Activated CD8-positive, alpha-beta memory T cell treated with anti-CD3 and anti-CD28 coated beads, Interleukin-2, amount 50 U/mL, for 24 hours (primary cell): ENCODE data around the gene NEU1.

Source experiments
- DNase-seq: peaks from one replicate; pipeline ENCODE4 v3.0.0-alpha.2; 2020; ENCODE audit errors: extremely low read depth

Gene NEU1

GRCh38 chr6:31896493-31896855, 33.9 kb upstream of the NEU1 start:
- no peak for DNase-seq

DNA sequence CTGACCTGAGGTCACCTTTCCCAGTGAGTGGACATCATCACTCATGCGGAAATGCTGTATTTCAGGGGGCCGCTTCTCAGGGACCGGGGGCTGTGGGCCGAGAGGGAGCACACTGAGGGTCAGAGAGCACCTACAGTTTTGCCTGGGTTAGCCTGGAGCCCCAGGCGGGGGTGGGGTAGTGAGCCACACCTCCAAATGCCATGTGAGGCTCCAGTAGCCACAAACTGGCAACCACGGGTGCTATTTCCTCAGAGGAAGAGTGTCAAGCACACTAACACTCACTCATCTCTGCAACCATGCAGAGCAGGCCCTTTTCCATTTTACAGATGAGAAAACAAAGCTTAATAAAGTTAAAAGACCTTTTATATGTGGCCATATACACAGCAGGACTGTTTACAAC, 30.2 kb upstream of the NEU1 start:
- no peak for DNase-seq

- no peak for DNase-seq
Measured at GRCh38 chr6:31889331-31889972, 26.8 kb upstream of the NEU1 start.

GRCh38 chr6:31888276-31889258, 25.9 kb upstream of the NEU1 start:
- DNase-seq: no peak

DNA sequence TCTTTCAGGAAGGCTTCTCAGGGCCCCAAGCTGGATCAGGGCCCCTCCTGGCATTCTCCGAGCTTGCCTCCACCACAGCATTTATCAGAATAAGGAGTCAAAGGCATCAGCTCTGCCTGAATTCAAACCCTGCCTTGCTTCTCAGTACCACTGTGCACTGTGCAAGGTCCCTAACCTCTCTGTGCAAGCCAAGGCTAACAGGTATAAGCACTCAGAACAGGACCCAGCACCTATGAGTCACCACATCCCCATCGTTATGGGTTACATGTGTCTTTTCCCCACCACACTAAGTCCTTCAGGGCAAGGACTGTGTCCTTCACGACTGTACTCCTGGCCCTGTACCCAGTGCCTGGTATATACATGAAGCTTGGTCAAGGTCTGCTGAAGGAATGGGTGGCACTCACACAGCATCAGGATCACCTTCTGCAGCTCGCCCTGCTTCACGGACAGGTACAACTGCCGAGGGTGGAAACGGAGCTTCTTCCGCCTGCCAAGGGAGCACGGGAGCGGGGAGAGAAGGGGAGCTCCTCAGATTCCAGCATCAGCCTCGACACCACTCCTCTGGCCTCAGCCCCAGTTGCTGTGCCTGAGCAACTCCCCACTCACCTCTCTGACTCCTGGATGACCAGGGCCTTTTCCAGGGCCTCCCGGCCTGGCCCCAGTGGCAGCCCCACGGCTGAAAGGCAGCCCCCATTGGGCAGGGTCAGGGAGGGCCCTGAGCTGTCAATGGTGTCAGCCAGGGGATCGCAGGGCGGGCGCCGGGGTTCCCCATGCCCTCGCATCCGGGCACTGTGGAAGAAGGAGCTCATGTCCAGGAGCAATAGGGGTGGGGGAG, 24.8 kb upstream of the NEU1 start:
- DNase-seq: no peak

GRCh38 chr6:31886541-31886991, 23.9 kb upstream of the NEU1 start:
- no peak for DNase-seq

GRCh38 chr6:31884528-31885035, 22.0 kb upstream of the NEU1 start:
- no peak for DNase-seq

DNA sequence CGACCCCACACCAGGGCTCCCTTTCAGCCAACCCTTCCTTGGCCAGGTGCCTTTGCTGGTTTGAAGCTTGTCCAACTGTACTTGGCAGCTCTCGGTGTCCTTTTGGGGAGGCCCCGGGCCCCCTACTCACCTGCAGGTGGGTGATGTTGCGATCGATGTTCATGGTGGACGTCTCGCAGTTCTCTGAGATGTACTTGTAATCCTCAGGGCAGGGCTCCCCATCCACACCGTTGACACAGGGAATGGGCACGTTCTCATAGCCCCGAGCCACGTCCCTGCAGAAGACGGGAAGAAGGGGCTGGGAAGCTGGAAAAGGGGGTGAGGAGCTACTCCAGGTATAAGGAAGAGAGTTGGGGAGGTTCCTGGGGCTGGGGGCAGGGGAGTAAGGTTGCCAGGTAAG, 21.1 kb upstream of the NEU1 start:
- DNase-seq: no peak

DNA sequence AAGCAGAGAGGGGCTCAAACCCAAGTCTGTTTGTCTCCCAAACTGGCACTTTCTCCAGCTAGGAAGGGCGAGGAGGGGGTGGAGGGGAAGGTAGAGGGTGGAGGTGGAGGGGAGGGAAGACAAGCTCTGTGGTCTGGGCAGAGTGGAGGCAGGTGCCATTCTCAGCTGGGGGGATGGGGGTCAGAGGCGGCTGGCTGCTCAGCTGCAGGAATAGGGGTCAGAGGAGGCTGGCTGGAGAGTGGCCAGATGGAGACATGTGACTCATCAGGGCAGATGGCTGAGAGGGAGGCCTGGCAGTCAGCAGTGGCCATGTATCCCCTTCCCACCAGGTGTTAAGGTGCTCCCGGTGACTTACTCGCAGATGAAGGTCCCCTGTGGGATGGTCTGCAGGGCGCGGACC, 19.7 kb upstream of the NEU1 start:
- DNase-seq: no peak

DNA sequence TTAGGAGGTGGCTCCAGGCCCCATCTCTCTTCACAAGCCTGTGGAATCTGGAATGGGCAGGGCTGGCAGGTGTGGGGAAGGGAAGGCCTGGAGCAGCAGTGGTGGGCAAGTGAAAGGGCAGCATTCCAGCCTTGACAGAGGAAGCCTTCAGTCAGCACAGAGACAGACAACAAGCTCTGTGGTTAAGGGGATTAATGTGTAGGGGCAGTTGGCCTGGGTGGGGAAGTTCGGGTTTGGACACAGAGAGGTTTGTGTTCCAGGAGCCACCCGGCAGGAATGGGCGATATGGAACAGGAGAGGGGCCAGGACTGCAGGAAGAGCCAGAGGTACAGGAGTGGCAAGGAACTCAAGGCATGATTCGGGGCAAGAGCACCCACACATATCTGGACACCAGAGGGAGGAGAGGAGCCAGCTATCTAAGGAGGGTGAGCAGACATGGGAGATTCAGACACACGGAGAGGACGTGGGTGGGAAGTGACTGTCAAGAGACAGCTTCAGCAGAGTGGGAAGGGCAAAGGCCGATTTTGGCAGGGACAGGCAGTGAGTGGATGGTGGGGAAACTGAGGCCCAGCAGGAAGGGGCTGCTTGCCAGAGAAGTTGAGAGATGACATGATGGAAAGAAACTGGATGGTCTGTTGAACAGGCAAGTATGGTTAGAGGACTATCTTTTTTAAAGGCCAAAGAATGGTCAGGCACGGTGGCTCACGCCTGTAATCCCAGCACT, 18.7 kb upstream of the NEU1 start:
- no peak for DNase-seq

- DNase-seq: no peak
Measured at GRCh38 chr6:31880616-31881015, 18.0 kb upstream of the NEU1 start.

GRCh38 chr6:31879901-31880300, 17.3 kb upstream of the NEU1 start:
- no peak for DNase-seq

DNA sequence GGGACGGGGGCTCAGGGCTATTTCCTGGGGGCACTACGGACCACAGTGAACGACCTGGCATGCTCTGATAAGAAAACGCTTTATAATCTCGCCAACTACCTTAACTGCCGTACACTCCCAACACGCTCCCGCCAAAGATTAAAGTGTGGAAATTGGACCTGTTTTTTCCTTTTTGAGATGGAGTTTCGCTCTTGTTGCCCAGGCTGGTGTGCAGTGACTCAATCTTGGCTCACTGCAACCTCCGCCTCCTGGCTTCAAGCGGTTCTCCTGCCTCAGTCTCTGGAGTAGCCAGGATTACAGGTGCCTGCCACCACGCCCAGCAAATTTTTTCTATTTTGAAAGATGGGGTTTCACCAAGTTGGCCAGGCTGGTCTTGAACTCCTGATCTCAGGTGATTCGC, 16.5 kb upstream of the NEU1 start:
- no peak for DNase-seq

- no peak for DNase-seq
Measured at GRCh38 chr6:31878726-31879125, 16.1 kb upstream of the NEU1 start, which contains the start of gene SLC44A4. Gene SLC44A4 (minus strand): TSS chr6:31878997. CDS start chr6:31878980, 17 bp downstream.

DNA sequence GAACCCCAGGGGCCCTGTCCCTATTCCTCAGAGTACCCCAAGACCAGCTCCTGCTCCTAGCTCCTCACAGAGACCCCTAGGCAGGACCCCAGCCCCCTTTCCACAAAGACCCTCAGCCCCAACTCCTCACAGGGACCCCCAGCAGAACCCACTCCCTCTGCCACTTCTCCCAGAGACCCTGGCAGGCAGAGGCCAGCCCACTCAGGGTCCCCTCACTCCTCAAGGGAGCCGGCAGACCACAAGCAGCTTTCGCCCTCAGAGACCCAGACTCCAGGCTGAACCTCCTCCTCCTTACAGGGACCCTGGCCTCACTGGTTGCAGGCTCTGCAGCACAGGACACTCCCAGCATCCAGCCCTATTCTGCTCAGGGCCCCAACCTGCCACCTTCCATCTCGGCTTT, 15.6 kb upstream of the NEU1 start:
- DNase-seq: no peak

DNA sequence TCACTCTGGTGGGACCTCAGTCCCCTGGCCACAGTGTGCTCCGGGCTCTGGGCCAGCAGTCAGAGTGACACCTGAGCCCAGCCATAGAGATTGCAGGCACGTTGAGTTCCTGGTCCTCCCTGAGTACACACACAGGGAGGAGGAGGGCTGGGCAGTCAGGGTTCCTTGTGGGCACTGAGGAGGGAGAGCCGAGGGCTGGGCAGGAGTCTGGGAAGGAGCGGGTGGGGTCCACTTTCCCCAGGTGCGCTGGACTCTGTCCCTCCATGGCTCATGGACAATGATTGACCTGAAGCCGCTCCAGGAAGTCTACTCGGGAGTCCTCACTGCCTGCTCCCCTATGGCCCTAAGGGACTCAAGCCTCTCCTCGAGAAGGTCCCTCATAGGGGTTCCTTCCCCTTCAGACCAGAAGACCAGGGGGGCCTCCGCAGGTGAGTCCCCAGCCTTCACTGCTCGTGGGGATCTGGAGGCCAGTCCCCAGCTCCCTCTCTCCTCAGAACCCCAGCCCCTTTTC, 15.1 kb upstream of the NEU1 start:
- DNase-seq: no peak

- DNase-seq: no peak
Measured at GRCh38 chr6:31877125-31877650, 14.6 kb upstream of the NEU1 start.

GRCh38 chr6:31876357-31876756, 13.7 kb upstream of the NEU1 start:
- DNase-seq: no peak

GRCh38 chr6:31875877-31876276, 13.3 kb upstream of the NEU1 start:
- no peak for DNase-seq

GRCh38 chr6:31874836-31875572, 12.4 kb upstream of the NEU1 start:
- DNase-seq: no peak
